ENCODE data around the gene CACNA2D2.

DNA sequence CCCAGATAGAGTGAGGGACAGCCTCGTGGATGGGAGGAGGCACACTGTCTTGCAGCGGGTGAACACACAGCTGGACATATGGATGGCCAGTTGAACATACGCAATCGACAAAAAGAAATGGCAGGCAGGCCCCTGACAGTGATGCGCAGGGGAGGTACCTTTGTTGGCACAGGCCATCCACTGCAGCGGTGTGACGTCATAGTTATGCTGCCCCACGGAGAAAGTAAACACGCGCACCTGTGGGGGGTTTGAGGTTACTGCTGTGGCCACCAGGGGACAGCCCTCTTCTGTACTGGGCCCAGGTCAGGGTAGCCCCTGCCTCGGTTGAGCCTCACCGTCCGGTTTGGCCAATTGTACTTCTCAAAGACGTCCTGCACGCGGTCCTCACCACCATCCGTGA is 124.7 kb downstream of the CACNA2D2 start:
- TF ChIP-seq RBBP5 (IDR thresholded peaks at IDR 0.05; ENCODE audit: borderline replicate concordance, low read depth, low read length) (no peak), CTCF (IDR thresholded peaks at IDR 0.05; ENCODE audit: control extremely low read depth in 1 of 3, insufficient read depth in 1 of 3, low read depth in 1 of 3, low read length in 3 of 3) (no peak), POU5F1 (IDR thresholded peaks at IDR 0.05; ENCODE audit: low read depth, low read length) (no peak), POLR2A (IDR thresholded peaks at IDR 0.05; ENCODE audit: control extremely low read depth in 1 of 2, low read depth in 2 of 2, low read length in 2 of 2) (no peak), EGR1 (IDR thresholded peaks at IDR 0.05; ENCODE audit: borderline replicate concordance, low read depth, low read length) (no peak), PHF8 (conservative IDR thresholded peaks at IDR 0.05; ENCODE audit: low read depth, low read length) (no peak), ZNF274 (IDR thresholded peaks at IDR 0.05; ENCODE audit: borderline replicate concordance, extremely low read depth, low read length) (no peak)

Measured in H1 (cell line).